Activated CD4-positive, alpha-beta T cell treated with anti-CD3 and anti-CD28 coated beads for 36 hours (primary cell): ENCODE results near the gene TCF7L2. TPM values are rescaled to one million over a fixed set of nuclear protein-coding genes. Genes with fewer than 3 reads are reported as not detected.

ENCODE experiments used
- ATAC-seq: fragments of 200-7000 bp; cut with Tn5 transposase; one replicate; pipeline ENCODE4 v1.10.0; 2021; ENCODE audit warnings: mild to moderate bottlenecking, moderate library complexity
- CTCF ChIA-PET: fragments of 350-600 bp; sonication (Branson Sonifier 250); formaldehyde crosslinking; loops from one replicate; lab custom pipeline; 2021; ENCODE audit warnings: antibody characterized with exemption; lab: Charles Lee
- POLR2A ChIA-PET: fragments of 350-600 bp; sonication (Branson Sonifier 250); formaldehyde crosslinking; loops from one replicate; lab custom pipeline; 2021; ENCODE audit warnings: antibody characterized with exemption, inconsistent platforms; lab: Charles Lee
- DNase-seq: peaks from one replicate; pipeline ENCODE4 v3.0.0-alpha.2; 2020
- H3K27ac Mint-ChIP-seq: one replicate; pipeline ENCODE4 v1.8.0; 2021; ENCODE audit warnings: mixed read lengths
- H3K27me3 Mint-ChIP-seq: one replicate; pipeline ENCODE4 v1.8.0; 2021; ENCODE audit warnings: mixed read lengths
- H3K36me3 Mint-ChIP-seq: one replicate; pipeline ENCODE4 v1.8.0; 2021; ENCODE audit warnings: low read depth, mixed read lengths
- H3K4me1 Mint-ChIP-seq: one replicate; pipeline ENCODE4 v1.8.0; 2021; ENCODE audit warnings: mixed read lengths
- H3K4me3 Mint-ChIP-seq: one replicate; pipeline ENCODE4 v1.8.0; 2021; ENCODE audit warnings: mild to moderate bottlenecking, moderate library complexity, mixed read lengths
- H3K9me3 Mint-ChIP-seq: one replicate; pipeline ENCODE4 v1.8.0; 2021; ENCODE audit warnings: low read depth, mixed read lengths
- intact Hi-C, 2 experiments: fragments of 100-400 bp; cut with DNase I in 1 of 2; cut with micrococcal nuclease in 1 of 2; formaldehyde crosslinking; loops; one replicate each; pipeline versions ENCODE4 v1.14.2 to v1.15.1; 2022 to 2024; cut with DNase I, micrococcal nuclease
- total RNA-seq, 2 experiments: library from RNA; stranded (reverse); gene quantifications; one replicate each; pipeline ENCODE4 v1.2.3, GENCODE V29; 2021

The TCF7L2 gene
- total RNA-seq, 2 experiments from 2014 or later: 0.87 to 1.7 TPM

GRCh38 chr10:112948196-112948595 lies 1.9 kb upstream of the TCF7L2 start:
- H3K9me3 Mint-ChIP-seq: no peaks in the 10 kb centered on the region
- peaks cover 44% of the 10 kb centered on the region for H3K27me3 Mint-ChIP-seq
- no peak overlapping the region for H3K4me3 Mint-ChIP-seq
- DNase-seq (no peak), ATAC-seq (no peak)
- peaks cover 24% of the 10 kb centered on the region for H3K4me1 Mint-ChIP-seq
- ChIA-PET POLR2A (no interaction called here), CTCF (no interaction called here)
- no peak overlapping the region for H3K27ac Mint-ChIP-seq
- H3K36me3 Mint-ChIP-seq: no peaks in the 10 kb centered on the region
- intact Hi-C loops: no loop called here

- POLR2A ChIA-PET: interaction anchor here (0.7 kb wide), 1 partner anchor 1222 kb away, joined by 7 read pairs; no protein-coding TSS in a partner anchor
- no peaks in the 10 kb centered on the region for H3K36me3 Mint-ChIP-seq
- ATAC-seq (no peak), DNase-seq (no peak)
- intact Hi-C loops: no loop called here
- peak overlapping the region; percentile 86 for H3K4me3 Mint-ChIP-seq
- H3K27ac Mint-ChIP-seq: no peak overlapping the region
- peaks cover 51% of the 10 kb centered on the region for H3K27me3 Mint-ChIP-seq
- CTCF ChIA-PET: no interaction called here
- H3K4me1 Mint-ChIP-seq: peaks cover 24% of the 10 kb centered on the region
- H3K9me3 Mint-ChIP-seq: no peaks in the 10 kb centered on the region
Measured at GRCh38 chr10:112949143-112949823, 764 bp upstream of the TCF7L2 start.

- ChIA-PET CTCF (no interaction called here), POLR2A (interaction anchor here (1.0 kb wide), 1 partner anchor 142 kb away, joined by 4 read pairs; no protein-coding TSS in a partner anchor)
- DNase-seq (peak; percentile 39), ATAC-seq (peak; percentile 17)
- Mint-ChIP-seq H3K9me3 (no peaks in the 10 kb centered on the region), H3K4me1 (peaks cover 32% of the 10 kb centered on the region), H3K27me3 (peaks cover 54% of the 10 kb centered on the region), H3K27ac (peak overlapping the region; percentile 86), H3K36me3 (no peaks in the 10 kb centered on the region), H3K4me3 (peak overlapping the region; percentile 86)
- intact Hi-C loops: loop anchor here (1.0 to 10.0 kb wide), 2 partner anchors 30 to 426 kb away; no protein-coding TSS in a partner anchor
Measured at GRCh38 chr10:112950714-112951358, 789 bp downstream of the TCF7L2 start.

GRCh38 chr10:112951359-112952281 lies 1.6 kb downstream of the TCF7L2 start:
- H3K4me1 Mint-ChIP-seq: peaks cover 35% of the 10 kb centered on the region
- H3K27me3 Mint-ChIP-seq: peaks cover 56% of the 10 kb centered on the region
- no peaks in the 10 kb centered on the region for H3K36me3 Mint-ChIP-seq
- ChIA-PET POLR2A (interaction anchor here (1.0 kb wide), 1 partner anchor 142 kb away, joined by 4 read pairs; no protein-coding TSS in a partner anchor), CTCF (no interaction called here)
- peak overlapping the region; percentile 86 for H3K4me3 Mint-ChIP-seq
- no peaks in the 10 kb centered on the region for H3K9me3 Mint-ChIP-seq
- peak overlapping the region; percentile 88 for H3K27ac Mint-ChIP-seq
- intact Hi-C loops: loop anchor here (1.0 to 10.0 kb wide), 2 partner anchors 30 to 427 kb away; no protein-coding TSS in a partner anchor
- DNase-seq: peak; percentile 64
- peak; percentile 61 for ATAC-seq

GRCh38 chr10:112952282-112953173 lies 2.5 kb downstream of the TCF7L2 start:
- Mint-ChIP-seq H3K27ac (no peak overlapping the region), H3K9me3 (no peaks in the 10 kb centered on the region), H3K27me3 (peaks cover 62% of the 10 kb centered on the region), H3K36me3 (no peaks in the 10 kb centered on the region), H3K4me3 (peak overlapping the region; percentile 86), H3K4me1 (peaks cover 35% of the 10 kb centered on the region)
- no peak for ATAC-seq
- CTCF ChIA-PET: no interaction called here
- peak; percentile 16 for DNase-seq
- POLR2A ChIA-PET: no interaction called here
- intact Hi-C loops: loop anchor here in 1 of 2 experiments (10.0 kb wide), 1 partner anchor 428 kb away; no protein-coding TSS in a partner anchor

- Mint-ChIP-seq H3K36me3 (no peaks in the 10 kb centered on the region), H3K4me3 (peak overlapping the region; percentile 56), H3K27me3 (peaks cover 60% of the 10 kb centered on the region), H3K4me1 (peaks cover 35% of the 10 kb centered on the region), H3K27ac (no peak overlapping the region), H3K9me3 (no peaks in the 10 kb centered on the region)
- no peak for ATAC-seq
- no peak for DNase-seq
- ChIA-PET POLR2A (no interaction called here), CTCF (no interaction called here)
- intact Hi-C loops: loop anchor here in 1 of 2 experiments (10.0 kb wide), 1 partner anchor 429 kb away; no protein-coding TSS in a partner anchor
Measured at GRCh38 chr10:112953174-112954159, 3.4 kb downstream of the TCF7L2 start.

- no peak for DNase-seq
- H3K36me3 Mint-ChIP-seq: no peaks in the 10 kb centered on the region
- ChIA-PET POLR2A (no interaction called here), CTCF (interaction anchor here (0.6 kb wide), 1 partner anchor 1144 kb away, joined by 3 read pairs; no protein-coding TSS in a partner anchor)
- peaks cover 62% of the 10 kb centered on the region for H3K27me3 Mint-ChIP-seq
- intact Hi-C loops: loop anchor here in 1 of 2 experiments (10.0 kb wide), 1 partner anchor 430 kb away; no protein-coding TSS in a partner anchor
- H3K27ac Mint-ChIP-seq: no peak overlapping the region
- H3K4me3 Mint-ChIP-seq: no peak overlapping the region
- H3K4me1 Mint-ChIP-seq: peaks cover 30% of the 10 kb centered on the region
- H3K9me3 Mint-ChIP-seq: no peaks in the 10 kb centered on the region
- no peak for ATAC-seq
Measured at GRCh38 chr10:112954974-112955581, 5.0 kb downstream of the TCF7L2 start.

GRCh38 chr10:112955582-112956421 lies 5.8 kb downstream of the TCF7L2 start:
- Mint-ChIP-seq H3K4me1 (peaks cover 25% of the 10 kb centered on the region), H3K9me3 (no peaks in the 10 kb centered on the region), H3K36me3 (no peaks in the 10 kb centered on the region), H3K27me3 (peaks cover 63% of the 10 kb centered on the region), H3K27ac (no peak overlapping the region), H3K4me3 (no peak overlapping the region)
- CTCF ChIA-PET: interaction anchor here (0.6 kb wide), 2 partner anchors 17 to 1145 kb away, joined by 3 read pairs; no protein-coding TSS in a partner anchor
- POLR2A ChIA-PET: no interaction called here
- ATAC-seq: no peak
- DNase-seq: no peak
- intact Hi-C loops: loop anchor here in 1 of 2 experiments (10.0 kb wide), 1 partner anchor 431 kb away; no protein-coding TSS in a partner anchor
